ENCODE results near the gene SLC7A11. TPM values are rescaled to one million over a fixed set of nuclear protein-coding genes. Genes with fewer than 3 reads are reported as not detected.

The SLC7A11 gene
- total and polyA plus RNA-seq, 7 donors = 0.04 to 0.52 (median 0.13) TPM; not detected in 1

DNA sequence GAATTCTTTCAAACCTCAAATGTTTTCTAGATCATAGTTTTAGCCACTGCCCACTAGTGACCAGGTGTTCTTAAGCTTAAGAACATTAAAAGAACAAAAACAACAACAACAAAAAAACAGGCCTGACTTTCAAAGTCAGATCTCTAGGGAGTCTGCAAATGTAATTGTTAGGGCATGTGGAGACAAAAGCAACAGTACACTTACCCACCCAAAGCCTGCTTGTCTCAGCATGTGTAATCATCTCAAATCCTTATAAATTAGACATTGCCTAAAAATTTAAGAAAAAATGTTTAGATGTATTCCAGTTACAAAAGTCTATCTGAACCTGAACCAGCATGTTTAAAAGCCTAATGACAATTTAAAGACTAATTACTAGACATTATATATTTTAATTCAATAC lies 79.9 kb downstream of the SLC7A11 start:
- ATAC-seq = no peak
- Histone ChIP-seq H3K4me3 (no peak overlapping the region), H3K9me3 (no peaks in the 10 kb centered on the region), H3K27me3 (ENCODE audit: insufficient read depth in 3 of 3, low read length in 2 of 3) (no peaks in the 10 kb centered on the region), H3K36me3 (ENCODE audit: insufficient read depth in 1 of 2, low read depth in 1 of 2) (no peaks in the 10 kb centered on the region), H3K27ac (no peak overlapping the region), H3K4me1 (no peaks in the 10 kb centered on the region)
- intact Hi-C loops (cut with DNase I) = no loop called here
- TF ChIP-seq, protein P1, sequence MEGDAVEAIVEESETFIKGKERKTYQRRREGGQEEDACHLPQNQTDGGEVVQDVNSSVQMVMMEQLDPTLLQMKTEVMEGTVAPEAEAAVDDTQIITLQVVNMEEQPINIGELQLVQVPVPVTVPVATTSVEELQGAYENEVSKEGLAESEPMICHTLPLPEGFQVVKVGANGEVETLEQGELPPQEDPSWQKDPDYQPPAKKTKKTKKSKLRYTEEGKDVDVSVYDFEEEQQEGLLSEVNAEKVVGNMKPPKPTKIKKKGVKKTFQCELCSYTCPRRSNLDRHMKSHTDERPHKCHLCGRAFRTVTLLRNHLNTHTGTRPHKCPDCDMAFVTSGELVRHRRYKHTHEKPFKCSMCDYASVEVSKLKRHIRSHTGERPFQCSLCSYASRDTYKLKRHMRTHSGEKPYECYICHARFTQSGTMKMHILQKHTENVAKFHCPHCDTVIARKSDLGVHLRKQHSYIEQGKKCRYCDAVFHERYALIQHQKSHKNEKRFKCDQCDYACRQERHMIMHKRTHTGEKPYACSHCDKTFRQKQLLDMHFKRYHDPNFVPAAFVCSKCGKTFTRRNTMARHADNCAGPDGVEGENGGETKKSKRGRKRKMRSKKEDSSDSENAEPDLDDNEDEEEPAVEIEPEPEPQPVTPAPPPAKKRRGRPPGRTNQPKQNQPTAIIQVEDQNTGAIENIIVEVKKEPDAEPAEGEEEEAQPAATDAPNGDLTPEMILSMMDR (IDR thresholded peaks at IDR 0.05) = no peak
- no peak for DNase-seq

DNA sequence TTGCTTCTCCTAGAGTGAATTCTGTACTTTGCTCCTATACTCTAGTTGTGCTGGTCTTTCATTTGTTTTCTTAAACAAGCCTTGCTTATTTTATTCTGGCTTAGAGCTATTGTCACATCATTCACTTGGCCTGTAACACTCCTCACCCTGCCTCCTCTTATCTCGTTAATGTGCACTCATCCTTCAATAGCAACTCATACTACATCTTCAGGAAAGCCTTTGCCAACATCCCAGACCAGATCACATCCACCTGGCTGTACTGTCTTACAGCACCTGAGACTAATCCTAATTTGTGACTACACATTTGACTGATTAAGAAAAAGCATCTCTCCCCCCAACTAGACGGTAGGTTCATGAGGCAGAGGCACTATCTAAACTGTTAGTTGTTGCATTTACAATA lies 80.8 kb downstream of the SLC7A11 start:
- WGBS, 3 donors = 71 to 89% (median 84%) methylated on average over 2 of the region's 2 CpGs
- Histone ChIP-seq H3K4me1 (no peaks in the 10 kb centered on the region), H3K36me3 (ENCODE audit: insufficient read depth in 1 of 2, low read depth in 1 of 2) (no peaks in the 10 kb centered on the region), H3K27ac (no peak overlapping the region), H3K27me3 (ENCODE audit: insufficient read depth in 3 of 3, low read length in 2 of 3) (no peaks in the 10 kb centered on the region), H3K4me3 (no peak overlapping the region), H3K9me3 (no peaks in the 10 kb centered on the region)
- intact Hi-C loops (cut with DNase I) = no loop called here
- DNase-seq (no peak), ATAC-seq (no peak)
- TF ChIP-seq, protein P1 (IDR thresholded peaks at IDR 0.05) = no peak

DNA sequence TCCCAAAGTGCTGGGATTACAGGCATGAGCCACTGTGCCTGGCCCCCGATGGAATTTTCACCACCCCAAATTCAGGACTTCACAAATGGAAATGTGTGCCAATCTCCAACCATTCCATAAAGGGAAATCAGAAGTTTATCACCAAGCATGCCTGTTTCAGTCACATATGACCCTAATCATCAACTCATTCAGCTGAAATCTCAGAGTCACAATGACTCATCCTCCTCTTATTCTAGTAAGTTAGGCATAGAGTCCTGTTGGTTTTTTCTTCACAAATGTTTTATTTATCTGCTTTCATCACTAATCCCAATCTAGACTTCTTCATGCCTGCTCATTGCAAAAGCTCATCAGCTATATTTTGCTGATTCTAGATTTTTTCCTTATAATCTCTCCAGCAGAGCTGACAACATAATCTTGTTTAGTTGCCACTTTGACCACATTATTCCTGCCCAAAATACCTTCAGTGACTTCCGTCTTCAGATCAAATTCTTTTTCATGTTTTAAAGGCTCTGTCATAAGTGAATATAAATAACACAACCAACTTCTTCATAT lies 83.3 kb downstream of the SLC7A11 start:
- TF ChIP-seq, protein P1 (IDR thresholded peaks at IDR 0.05) = no peak

DNA sequence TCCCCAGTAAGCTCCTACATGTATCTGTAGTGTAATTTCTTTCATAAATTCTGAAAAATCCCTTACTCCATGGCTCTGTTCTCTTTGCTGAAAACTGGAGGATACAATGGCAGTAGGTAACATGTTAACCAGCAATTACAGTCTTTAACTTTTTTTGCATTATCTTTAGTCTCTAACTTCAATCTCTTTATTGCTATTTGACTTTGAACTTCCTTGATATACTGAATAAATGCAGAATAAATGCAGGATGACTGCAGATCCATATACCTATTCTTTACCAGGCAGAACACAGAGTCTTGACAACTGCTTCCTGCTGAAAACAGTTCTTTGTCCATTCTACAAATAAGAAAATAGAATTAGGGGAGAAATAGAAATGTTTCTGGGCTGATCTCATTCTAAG lies 101.3 kb downstream of the SLC7A11 start:
- ATAC-seq = no peak
- intact Hi-C loops (cut with DNase I) = no loop called here

More for the DNA sequence above, 83.3 kb downstream of the SLC7A11 start:
- H3K27me3 ChIP-seq (ENCODE audit: insufficient read depth in 3 of 3, low read length in 2 of 3) = no peaks in the 10 kb centered on the region
- no peak for DNase-seq
- no peaks in the 10 kb centered on the region for H3K36me3 ChIP-seq (ENCODE audit: insufficient read depth in 1 of 2, low read depth in 1 of 2)
- H3K4me3 ChIP-seq = no peak overlapping the region
- H3K27ac ChIP-seq = no peak overlapping the region
- ATAC-seq = no peak
- H3K9me3 ChIP-seq = no peaks in the 10 kb centered on the region
- WGBS, 3 donors = 87 to 97% (median 87%) methylated on average over 2 of the region's 2 CpGs
- intact Hi-C loops (cut with DNase I) = no loop called here
- H3K4me1 ChIP-seq = no peaks in the 10 kb centered on the region

More for the DNA sequence above, 101.3 kb downstream of the SLC7A11 start:
- no peaks in the 10 kb centered on the region for H3K36me3 ChIP-seq (ENCODE audit: insufficient read depth in 1 of 2, low read depth in 1 of 2)
- no peaks in the 10 kb centered on the region for H3K9me3 ChIP-seq
- TF ChIP-seq, protein P1 (IDR thresholded peaks at IDR 0.05) = no peak
- H3K4me1 ChIP-seq = no peaks in the 10 kb centered on the region
- H3K4me3 ChIP-seq = no peak overlapping the region
- no peaks in the 10 kb centered on the region for H3K27me3 ChIP-seq (ENCODE audit: insufficient read depth in 3 of 3, low read length in 2 of 3)
- DNase-seq = no peak
- no peak overlapping the region for H3K27ac ChIP-seq
